Measurements from ENCODE around the gene HINT3.

GRCh38 chr6:126016591-126016990 lies 60.0 kb downstream of the HINT3 start:
- no peak for TF ChIP-seq EZH2 (IDR thresholded peaks at IDR 0.05; ENCODE audit: borderline replicate concordance, low read length)
- no peak for TF ChIP-seq CTCF (conservative IDR thresholded peaks at IDR 0.05 in 1 of 2, IDR thresholded peaks at IDR 0.05 in 1 of 2; ENCODE audit: extremely low read depth in 1 of 2, insufficient read depth in 1 of 2, low read depth in 1 of 2, low read length in 2 of 2)

Measured in mammary epithelial cell (primary cell).